Activated CD4-positive, CD25-positive, alpha-beta regulatory T cell treated with anti-CD3 and anti-CD28 coated beads, Interleukin-2, amount 50 U/mL, for 72 hours (primary cell): ENCODE data around the gene ATOSB.

ENCODE experiments used
- DNase-seq: peaks from one replicate; pipeline ENCODE4 v3.0.0; 2021

The ATOSB gene

DNA sequence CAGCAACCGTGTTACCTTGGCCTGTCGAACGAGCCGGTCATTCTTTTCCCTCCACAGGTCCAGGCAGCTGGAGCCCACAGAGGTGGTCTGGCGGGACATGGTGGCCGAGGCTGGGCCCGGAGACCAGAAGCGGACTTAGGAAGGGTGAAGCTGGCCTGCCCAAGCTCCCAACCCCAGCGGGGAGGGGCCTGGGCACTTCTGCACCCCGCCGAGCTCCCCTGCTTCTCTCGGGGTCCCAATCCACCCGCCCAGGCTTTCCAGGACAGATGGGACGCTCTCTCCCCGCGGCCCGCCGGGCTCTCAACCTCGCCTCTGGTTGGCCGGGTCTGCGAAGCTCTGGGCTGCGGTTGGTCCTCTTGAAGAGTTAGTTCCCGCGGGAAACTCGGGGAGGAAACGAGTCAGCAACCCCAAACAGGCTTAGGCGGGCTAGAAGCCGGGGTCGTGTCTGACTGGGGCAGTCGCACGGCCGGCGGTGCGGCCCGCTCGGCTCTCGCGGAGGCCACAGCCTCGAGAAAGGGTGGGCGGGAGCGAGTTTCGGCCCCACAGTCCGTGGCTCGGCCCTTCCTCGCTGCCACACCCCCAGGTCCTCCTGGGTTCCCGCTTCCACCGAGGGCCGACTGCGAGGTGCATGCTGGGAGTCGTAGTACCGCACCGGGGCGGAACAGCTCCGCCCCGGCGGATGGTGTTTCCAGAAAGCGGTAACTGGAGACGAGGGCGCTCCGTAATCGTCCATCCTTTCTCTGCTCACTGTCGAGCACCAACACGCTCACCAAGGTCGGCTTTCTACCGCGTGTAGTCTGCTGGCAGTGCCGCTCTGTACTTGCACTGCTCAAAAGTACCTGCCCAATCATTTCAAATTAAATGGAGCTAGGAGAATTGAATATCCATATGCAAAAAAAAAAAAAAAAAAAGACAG is 36.0 kb downstream of the ATOSB start, which contains the start of gene FANCG:
Gene FANCG, minus strand, starts transcription at position 517 of the 916 bp plus-strand sequence. Its CDS starts 418 bp downstream, at position 99.
- peak; percentile 84 for DNase-seq

DNA sequence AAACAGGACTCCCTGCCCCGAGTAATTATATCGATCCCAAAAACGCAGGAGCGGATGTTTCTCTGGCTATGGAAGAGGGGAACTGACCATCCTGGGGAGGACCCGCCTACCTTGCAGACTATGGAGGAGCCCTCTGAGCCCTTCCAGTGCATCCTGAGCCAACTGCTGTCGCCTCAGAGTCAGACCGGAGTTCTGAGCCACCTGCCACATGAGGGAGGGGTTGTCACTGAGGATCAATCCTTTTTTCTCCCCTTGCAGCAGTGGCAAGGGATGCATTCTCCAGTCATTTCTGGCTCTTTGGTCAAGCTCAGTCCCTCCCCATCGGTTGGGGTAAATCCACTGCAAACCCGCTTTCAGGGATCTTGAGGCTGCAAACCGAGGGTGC is 36.6 kb downstream of the ATOSB start:
- DNase-seq: no peak

DNA sequence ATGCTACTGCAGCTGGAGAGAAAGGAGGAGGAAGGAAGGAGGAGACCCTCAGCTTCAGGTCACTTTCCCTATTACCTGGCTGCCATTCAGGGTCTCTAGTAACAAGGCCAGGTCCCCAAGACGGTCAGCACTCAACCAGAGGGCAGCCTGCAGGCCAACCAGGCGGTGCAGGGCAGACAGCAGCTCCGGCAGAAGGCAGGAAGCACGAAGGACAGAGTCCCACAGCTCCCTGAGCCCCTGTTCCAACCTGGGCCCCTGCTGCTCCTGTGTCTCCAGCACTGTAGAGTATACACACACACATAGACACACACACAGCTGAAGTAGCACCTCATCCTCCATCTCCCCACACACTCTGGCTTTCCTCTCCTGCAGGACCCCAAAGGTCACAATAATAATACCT is 37.6 kb downstream of the ATOSB start:
- no peak for DNase-seq

DNA sequence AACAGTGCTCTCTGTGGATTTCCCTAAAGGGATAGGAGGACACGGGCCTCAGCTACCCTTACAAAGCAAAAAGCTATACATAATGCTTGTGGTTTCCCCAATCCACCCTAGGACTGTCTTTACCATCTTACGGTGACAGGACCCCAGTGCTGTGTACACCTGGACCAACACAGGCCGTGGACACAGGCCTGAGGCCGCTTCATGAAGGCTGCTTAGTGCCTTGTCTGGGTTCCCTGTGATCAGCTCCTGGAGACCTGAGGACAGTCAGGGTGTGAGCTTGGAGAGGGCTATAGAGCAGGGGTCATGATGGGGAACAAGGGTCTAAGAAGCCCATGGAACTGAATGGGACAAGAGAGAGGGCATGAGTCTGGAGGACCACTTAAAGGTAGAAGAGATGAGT is 38.8 kb downstream of the ATOSB start:
- DNase-seq: no peak

DNA sequence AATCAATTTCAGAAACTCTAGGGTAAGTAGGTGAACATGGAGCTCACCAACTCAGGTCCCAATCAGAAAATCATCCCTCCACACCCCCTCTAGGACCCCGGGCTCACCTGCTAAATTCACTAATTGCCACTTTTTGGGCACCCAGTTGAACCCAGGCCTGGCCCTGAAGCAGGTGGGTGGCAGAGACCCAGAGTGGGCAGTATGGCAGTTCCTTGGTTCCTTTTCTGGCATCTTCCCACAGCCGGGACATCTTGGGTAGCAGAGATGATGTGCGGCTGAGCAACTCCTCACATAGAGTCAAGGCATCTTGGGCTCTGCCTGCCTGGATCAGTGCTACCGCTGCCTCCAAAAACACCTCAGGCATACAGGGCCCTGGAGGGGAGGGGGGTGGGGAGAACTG is 40.3 kb downstream of the ATOSB start:
- DNase-seq: no peak

DNA sequence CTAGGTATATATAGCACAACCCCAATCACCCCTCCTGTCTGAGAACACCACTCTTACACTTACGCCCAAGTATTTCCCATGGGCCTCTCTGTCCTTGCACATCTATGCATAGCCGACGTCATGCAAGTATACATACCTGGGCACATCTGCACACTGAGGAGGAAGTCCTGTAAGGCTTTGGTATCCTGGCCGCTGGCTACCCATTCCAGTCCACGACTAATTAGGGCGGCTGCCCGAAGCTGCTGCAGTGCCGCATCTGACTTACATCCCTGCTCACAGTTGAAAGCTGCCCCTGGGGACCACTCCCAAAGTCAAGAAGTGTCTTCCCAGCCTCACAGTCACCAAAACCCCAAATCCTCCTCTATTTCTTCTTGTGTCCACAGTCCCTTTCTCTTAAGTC is 40.9 kb downstream of the ATOSB start:
- no peak for DNase-seq

DNA sequence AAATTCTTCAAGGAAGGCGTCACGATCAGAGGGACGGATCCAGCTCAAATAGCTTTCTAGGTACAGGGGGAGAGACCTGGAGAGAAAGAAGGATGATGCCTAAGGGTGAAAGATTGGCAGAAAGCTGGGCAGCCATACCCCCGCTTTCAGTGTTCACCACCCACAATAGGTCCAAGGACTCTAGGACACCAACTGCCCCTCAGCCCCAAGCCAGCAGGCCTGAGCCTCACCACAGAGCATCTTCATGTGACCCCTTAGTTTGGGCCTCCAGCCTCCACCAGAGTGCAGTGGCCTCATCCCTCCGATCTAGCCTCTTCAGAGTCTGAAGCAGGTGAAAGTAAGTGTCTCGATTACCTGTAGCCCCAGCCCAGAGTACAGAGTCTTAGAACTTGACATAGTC is 41.5 kb downstream of the ATOSB start:
- no peak for DNase-seq

DNA sequence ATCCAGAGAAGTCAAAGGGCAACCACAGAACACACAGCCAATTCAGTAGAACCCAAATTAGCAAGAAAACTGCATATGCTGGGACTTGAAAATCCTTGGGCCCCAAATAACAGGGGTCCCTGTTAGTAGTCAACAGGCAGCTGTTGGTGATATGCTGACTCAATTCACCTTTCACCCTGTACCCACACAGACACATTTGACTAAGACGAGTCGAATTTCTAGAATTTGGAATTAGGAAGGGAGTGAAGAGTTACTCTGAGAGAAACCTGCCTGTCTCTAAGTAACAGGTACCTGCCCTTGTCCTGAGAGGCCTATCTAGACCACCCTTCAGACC is 42.4 kb downstream of the ATOSB start:
- no peak for DNase-seq

DNA sequence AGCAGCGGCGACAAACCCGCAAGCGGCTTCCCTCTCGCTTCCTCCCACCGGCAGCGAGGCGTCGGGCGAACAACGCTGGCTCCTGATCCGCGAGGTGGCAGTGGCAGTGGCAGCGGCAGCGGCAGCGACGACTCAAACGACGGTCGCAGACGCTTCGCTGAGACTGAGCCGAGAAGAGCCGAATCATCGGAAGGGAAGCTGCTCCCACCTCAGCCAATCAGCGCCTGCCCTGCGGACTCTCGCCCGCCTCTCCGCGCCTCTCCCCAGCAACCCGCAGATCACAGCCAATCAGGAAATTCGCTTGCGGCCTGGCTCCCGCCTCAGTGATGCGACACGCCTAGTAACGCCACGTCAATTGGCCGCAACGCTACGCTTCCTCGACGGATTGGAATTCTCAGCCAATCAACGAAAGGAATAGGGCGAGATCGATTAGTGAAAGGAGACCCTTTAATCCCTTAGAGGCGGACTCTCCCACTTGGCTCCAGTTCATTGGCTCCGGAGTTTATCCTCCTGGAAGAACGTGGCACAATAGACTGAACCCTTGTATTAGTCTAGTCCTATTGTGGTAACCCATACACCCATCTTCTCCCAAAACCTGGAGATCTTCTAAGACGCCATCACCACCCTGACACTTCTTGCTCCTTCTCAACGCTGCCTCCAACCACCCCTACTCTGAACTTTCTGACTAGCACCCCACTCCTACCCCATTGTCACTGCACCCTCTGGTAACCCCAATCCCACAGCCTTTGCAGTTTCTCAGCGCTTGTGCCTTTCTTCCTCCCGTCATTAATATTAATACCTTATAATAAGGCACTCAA is 43.0 kb downstream of the ATOSB start, which contains the start of gene VCP:
Gene VCP, minus strand, starts transcription at position 165 of the 818 bp plus-strand sequence. CDS start 272 bp downstream, outside the sequence.
- DNase-seq: peak; percentile 94

DNA sequence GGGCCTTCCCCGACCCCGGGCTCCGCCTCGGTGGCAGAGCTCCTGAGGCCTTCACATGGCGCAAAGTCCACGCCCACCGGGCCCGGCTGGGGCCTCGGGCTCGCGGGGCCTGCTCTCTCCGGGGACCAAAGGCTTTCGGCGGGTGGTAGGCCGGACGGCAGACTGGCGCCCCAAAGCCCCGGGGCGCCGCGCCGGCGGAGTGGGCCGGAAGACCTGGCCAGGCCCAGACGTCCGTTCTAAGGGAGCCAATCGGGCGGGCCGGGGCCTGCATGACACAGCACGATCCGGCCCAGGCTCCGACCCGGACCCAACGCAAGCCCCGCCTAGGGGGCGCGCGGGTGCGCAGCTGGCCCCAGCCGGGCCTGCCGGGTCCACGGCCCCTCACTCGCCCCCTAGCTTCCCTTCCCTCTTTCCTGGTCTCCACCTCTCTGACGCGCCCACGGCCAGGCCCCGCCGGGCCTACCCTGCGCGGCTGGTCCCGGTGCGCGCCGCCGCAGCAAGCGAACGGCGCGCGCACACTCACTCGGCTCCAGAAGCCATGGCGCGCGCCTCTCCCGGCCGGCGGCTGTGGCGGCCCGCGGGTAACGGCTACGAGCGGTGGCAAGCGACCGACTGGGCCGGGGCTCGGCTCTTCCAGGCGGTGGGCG is 43.7 kb downstream of the ATOSB start:
- DNase-seq: peak; percentile 80

DNA sequence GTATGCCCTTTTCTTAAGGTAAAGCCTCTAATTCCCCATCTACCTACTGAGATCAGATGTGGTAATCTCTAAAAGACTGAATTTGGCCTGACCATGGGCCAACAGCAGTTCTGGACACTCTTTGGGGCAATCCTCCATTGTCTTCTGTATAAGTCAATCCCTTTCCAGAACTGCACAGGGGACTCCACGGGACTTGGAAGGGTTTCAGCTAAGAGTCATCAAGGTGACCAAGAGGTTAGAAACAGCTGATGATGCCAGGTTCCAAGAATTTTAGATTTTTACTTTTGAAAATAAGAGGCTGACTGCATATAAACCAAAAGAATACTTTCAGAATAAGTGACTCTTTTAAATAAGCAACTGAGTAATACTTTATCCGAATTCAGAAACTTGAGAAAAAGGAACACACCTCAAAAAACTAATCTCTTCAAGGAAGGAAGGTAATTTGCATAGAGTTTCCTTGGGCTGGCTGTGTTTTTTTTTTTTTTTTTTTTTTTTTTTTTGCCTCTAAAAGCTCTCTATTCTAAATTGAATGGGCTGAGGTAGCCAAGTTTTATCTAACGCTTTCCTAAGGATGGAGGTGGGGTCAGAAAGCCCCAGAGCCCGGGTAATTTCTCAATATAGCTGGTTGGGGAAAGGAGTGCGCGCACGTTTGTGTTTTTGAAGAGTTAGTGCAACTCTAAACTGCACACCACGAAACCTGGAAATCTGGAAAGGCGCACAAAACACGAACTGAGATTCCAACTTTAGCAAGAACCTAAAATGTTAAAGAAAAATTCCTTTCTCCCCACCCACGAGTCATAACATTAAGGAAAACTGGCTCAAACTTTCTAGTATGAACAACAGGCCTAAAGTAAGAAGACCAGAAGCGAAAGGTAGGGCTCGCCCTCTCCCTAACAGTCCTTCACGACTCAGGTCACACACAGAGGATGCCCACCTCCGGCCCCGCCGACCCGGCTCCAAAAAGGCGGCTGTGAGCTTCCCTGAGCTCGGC is 44.5 kb downstream of the ATOSB start:
- DNase-seq: no peak

DNA sequence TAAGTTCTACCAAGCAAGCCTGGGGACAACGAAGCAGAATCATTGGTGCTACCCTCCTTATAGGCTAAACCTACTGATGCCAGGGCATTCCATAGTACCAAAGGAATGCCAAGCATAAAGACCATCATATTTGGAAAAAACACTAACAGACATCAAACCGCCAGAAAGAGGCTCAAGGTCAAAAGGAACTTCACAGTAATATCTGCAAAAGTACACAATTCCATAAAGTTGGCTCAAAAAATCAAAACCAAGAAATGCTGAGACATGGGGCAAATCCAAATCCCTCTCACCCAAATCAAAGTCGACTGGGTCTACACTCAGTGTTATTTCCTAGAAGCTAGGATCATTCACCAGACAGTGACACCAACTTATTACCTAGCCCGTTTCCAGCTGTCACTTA is 46.6 kb downstream of the ATOSB start:
- no peak for DNase-seq

DNA sequence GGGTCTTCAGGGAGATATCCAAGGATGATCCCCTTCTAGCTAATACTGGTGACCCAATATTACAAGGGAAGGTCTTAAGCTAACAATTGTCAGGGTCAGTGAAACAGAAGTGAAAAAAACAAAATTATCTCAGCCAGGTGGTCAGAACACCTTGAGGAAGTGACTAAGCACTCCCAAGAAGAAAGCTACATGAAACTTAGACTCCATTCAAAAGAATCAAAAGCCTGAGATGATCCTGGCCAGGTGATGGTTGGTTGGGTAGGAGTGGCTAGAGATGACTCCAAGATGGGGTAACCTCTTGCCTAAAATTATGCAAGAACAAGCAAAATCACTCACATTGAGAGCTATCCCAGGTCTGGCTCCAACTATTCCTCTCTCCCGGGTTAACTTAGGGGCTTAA is 48.6 kb downstream of the ATOSB start:
- DNase-seq: no peak

DNA sequence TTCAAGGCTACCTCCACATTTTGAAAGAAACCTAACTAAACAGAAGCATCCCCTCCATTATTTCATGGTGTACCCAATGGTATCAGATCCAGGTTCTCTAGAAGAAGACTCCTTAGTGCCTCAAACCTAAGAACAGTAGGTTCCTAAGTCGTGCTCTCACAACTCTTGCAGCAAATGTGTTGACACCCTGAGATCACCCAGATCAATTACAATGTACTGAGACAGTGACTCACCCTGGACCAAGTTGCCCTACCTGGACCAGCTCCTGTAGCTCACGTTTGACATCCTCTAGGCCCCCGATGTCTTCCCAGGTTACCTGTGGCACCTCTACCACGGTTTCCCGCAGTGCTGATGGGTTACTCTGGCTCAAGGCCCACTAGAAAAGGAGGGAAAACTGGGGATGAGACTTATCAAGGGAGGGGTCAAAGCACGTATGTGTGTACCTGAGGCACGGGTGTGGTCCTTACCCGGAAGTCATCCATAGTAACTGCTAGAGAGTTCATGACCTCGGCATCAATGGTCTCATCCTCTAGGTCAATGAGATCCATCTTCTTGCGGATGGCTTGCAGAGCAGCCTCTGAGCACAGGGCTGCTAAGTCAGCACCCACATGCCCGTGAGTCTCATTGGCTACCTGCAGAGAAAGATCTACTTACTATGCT is 55.0 kb downstream of the ATOSB start:
- DNase-seq: no peak

DNA sequence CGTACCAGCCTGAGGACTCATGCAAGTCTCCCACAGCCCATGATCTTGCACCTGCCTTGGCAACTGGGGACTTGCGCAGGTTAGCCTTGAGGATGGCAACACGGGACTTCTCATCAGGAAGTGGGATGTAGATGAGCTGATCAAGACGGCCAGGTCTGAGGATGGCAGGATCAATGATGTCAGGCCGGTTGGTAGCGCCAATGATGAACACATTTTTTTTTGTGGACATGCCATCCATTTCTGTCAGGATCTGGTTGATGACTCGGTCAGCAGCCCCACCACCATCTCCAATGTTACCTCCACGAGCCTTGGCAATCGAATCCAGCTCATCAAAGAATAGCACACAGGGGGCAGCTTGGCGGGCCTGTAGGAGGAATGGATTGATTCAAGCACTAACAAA is 56.2 kb downstream of the ATOSB start:
- DNase-seq: no peak

DNA sequence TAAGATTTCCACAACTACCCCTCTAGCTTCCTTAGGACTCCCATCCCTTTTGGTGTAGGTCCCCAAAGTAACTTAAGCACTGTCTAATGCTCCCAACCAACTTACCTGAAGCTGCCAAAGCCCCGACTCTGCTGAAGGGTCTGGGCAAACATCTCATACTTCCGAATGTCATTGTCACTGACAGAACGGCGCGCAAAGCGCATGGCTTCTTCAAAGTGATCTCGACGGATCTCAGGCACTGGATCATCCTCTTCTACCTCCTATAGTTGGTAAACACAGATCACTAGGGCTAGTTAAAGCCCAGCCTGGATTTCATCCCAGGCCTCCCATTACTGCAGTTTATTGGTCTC is 58.4 kb downstream of the ATOSB start:
- DNase-seq: no peak

DNA sequence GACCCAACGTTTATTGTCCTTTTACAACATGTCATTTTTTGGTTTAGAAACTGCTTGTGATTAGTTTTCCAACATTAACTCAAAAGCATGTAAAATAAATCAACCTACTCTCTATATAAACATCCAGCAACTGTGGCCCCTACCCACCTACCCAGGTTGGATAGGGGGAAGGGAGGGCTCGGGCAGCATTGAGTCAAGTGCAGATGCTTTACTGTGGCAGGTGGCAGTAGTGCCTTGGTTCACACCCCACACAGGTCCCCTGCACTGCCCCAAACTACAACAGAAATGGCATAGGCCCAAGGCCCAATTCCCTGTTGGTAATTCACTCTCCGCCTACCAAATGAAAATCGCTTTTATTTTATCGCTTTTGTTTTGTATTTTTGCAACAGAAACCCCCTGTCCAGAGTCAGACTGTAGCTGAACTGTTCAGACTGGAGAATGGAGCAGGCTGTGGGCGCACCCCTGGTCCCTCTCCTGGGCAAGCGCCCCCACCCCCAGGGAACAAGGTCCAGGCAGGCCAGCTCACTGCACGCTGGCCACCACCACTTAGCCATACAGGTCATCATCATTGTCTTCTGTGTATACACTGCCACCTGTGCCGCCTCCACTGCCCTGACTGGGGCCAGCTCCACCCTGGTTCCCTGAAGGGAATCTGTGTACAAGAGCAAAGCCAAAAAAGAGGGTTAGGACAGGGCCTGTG is 58.9 kb downstream of the ATOSB start:
- no peak for DNase-seq

DNA sequence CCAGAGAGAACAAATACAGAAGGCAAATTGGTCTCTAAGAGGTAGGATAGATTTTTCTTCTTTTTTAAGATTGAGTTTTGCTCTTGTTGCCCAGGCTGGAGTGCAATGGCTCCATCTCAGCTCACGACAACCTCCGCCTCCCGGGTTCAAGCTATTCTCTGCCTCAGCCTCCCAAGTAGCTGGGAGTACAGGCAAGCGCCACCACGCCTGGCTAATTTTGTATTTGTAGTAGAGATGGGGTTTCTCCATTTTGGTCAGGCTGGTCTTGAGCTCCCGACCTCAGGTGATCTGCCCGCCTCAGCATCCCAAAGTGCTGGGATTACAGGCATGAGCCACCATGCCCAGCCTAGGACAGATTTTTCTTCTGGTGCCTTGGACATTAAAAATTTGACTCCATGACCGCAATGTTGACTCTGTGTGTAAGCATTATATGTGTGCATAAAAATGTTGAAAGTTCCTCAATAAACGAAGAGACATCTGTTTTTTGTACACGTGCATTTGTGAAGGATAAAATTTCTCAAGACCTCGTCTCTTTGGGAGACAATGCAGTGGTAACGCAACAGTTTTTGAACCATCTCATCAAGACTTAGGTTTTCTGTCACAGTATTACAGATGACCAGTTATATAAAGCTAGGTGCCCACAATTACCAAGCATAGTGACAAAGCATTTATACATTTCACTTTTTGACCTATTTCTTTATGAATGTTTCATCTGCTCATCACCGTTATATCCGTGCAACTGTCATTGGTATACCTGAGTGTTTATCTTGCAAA is 60.6 kb downstream of the ATOSB start:
- DNase-seq: no peak

DNA sequence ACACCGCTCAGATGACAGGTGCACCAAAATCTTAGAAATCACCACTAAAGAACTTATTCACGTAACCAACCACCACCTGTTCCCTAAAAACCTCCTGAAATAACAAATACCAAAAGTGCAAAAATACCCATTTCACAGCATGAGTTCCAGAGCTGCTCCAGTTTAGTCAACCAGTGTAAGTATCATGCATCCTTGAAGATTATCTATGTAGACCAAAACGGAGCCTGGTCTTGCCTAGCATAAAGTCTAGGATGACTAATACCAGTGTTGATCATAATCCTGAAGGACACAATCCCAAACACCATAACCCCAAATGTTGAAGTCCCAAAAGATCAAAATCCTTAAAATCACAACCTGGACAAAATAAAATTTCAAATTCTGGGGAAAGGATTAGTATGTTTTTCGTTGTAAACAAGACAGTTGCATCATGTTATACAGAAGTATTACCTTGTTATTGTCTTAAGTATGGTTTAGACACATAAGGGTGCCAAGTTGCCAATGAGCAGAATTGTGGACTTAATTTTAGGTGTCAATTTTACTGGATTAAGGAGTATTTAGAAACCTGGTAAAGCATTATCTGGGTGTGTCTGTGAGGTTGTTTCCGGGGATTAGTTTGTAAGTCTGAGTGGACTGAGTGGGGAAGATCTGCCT is 61.4 kb downstream of the ATOSB start:
- no peak for DNase-seq
